GM23338 (cell line): ENCODE data around the gene PPIL1. TPM values are rescaled to one million over a fixed set of nuclear protein-coding genes. Genes with fewer than 3 reads are reported as not detected.

ENCODE experiments used
- ATAC-seq: fragments of 200-7000 bp; cut with Tn5 transposase; 3 replicates; pipeline ENCODE4 v1.9.1; 2020
- DNase-seq: peaks from one replicate; pipeline ENCODE4 v3.0.0-alpha.2; 2015; ENCODE audit warnings: low spot score
- H2AFZ ChIP-seq: fragments of 200-600 bp; sonication (generic); 2 replicates; pipeline ENCODE4 v1.8.0; 2016; ENCODE audit warnings: antibody characterized with exemption, mild to moderate bottlenecking, moderate library complexity
- H3F3A ChIP-seq: fragments of 200-600 bp; sonication (generic); replicated peaks from 2 replicates; pipeline ENCODE4 v1.8.0; 2017; ENCODE audit warnings: antibody characterized with exemption, mixed run types, low read depth
- H3K27ac ChIP-seq: fragments of 200-600 bp; sonication (generic); 2 replicates; pipeline ENCODE4 v1.6.1; 2016; ENCODE audit warnings: low read depth
- H3K27me3 ChIP-seq: fragments of 200-600 bp; sonication (generic); 2 replicates; pipeline ENCODE4 v1.8.0; 2016; ENCODE audit warnings: mild to moderate bottlenecking, mixed run types, moderate library complexity; ENCODE audit not compliant: insufficient read depth
- H3K36me3 ChIP-seq: fragments of 200-600 bp; sonication (generic); 2 replicates; pipeline ENCODE4 v1.8.0; 2016; ENCODE audit warnings: mild to moderate bottlenecking; ENCODE audit not compliant: insufficient read depth
- H3K4me1 ChIP-seq: fragments of 200-600 bp; sonication (generic); 2 replicates; pipeline ENCODE4 v1.8.0; 2016; ENCODE audit warnings: mild to moderate bottlenecking, moderate library complexity; ENCODE audit not compliant: insufficient read depth
- H3K4me2 ChIP-seq: fragments of 200-600 bp; sonication (generic); 2 replicates; pipeline ENCODE4 v1.7.1; 2017; ENCODE audit warnings: mixed run types
- H3K4me3 ChIP-seq: fragments of 200-600 bp; sonication (generic); 2 replicates; pipeline ENCODE4 v1.6.1; 2016; ENCODE audit warnings: mixed run types
- H3K79me2 ChIP-seq: fragments of 200-600 bp; sonication (generic); replicated peaks from 2 replicates; pipeline ENCODE4 v1.8.0; 2017; ENCODE audit warnings: mild to moderate bottlenecking; ENCODE audit not compliant: insufficient read depth
- H3K9me2 ChIP-seq: fragments of 200-600 bp; sonication (generic); 2 replicates; pipeline ENCODE4 v1.8.0; 2017; ENCODE audit not compliant: insufficient read depth
- H4K20me1 ChIP-seq: fragments of 200-600 bp; sonication (generic); replicated peaks from 2 replicates; pipeline ENCODE4 v1.8.0; 2017; ENCODE audit warnings: mild to moderate bottlenecking; ENCODE audit not compliant: insufficient read depth
- H3K27ac Mint-ChIP-seq: 2 replicates; pipeline ENCODE4 v1.8.0; 2020; ENCODE audit warnings: inconsistent platforms, mild to moderate bottlenecking, moderate library complexity, mixed read lengths
- H3K27me3 Mint-ChIP-seq: 3 replicates; pipeline ENCODE4 v1.8.0; 2022; ENCODE audit warnings: low read depth, mild to moderate bottlenecking, moderate library complexity, mixed read lengths, inconsistent platforms; ENCODE audit not compliant: insufficient read depth, poor library complexity
- H3K36me3 Mint-ChIP-seq: 3 replicates; pipeline ENCODE4 v1.8.0; 2021; ENCODE audit warnings: low read depth, mild to moderate bottlenecking, inconsistent platforms, moderate library complexity, mixed read lengths
- H3K4me1 Mint-ChIP-seq: 3 replicates; pipeline ENCODE4 v1.8.0; 2020; ENCODE audit warnings: mild to moderate bottlenecking, inconsistent platforms, mixed read lengths
- H3K4me3 Mint-ChIP-seq: 3 replicates; pipeline ENCODE4 v1.8.0; 2021; ENCODE audit warnings: moderate library complexity, mild to moderate bottlenecking, inconsistent platforms, mixed read lengths
- H3K9me3 Mint-ChIP-seq: 3 replicates; pipeline ENCODE4 v1.8.0; 2020; ENCODE audit warnings: moderate library complexity, mild to moderate bottlenecking, inconsistent platforms, mixed read lengths
- CREB1 ChIP-seq: fragments of 250-450 bp; sonication (Bioruptor Pico); IDR thresholded peaks from 2 replicates; pipeline ENCODE4 v1.5.0; 2020; ENCODE audit warnings: low read depth, mild to moderate bottlenecking, moderate library complexity
- CTCF ChIP-seq, 2 experiments: fragments of 200-600 bp in 1 of 2; sonication (generic) in 1 of 2; conservative IDR thresholded peaks; 2 replicates each; pipeline versions ENCODE4 v1.5.1 to v1.6.1; 2016 to 2017; ENCODE audit warnings: antibody characterized with exemption in 2 of 2, low read depth in 2 of 2, mild to moderate bottlenecking in 2 of 2, moderate library complexity in 1 of 2
- ETS1 ChIP-seq: IDR thresholded peaks from 2 replicates; pipeline ENCODE4 v1.6.1; 2016; ENCODE audit warnings: antibody characterized with exemption
- EZH2 ChIP-seq: fragments of 200-600 bp; sonication (generic); IDR thresholded peaks from one replicate; pipeline ENCODE4 v1.8.0; 2017; ENCODE audit warnings: antibody characterized with exemption, mild to moderate bottlenecking, low read depth; ENCODE audit not compliant: unreplicated experiment
- EZH2phosphoT487 ChIP-seq: fragments of 200-600 bp; sonication (generic); IDR thresholded peaks from one replicate; pipeline ENCODE4 v1.8.1; 2018; ENCODE audit warnings: antibody characterized with exemption; ENCODE audit not compliant: unreplicated experiment
- JUNB ChIP-seq: IDR thresholded peaks from one replicate; pipeline ENCODE4 v1.6.1; 2016; ENCODE audit warnings: antibody characterized with exemption; ENCODE audit not compliant: unreplicated experiment
- NANOG ChIP-seq: IDR thresholded peaks from 2 replicates; pipeline ENCODE4 v1.6.1; 2016; ENCODE audit warnings: antibody characterized with exemption, borderline replicate concordance
- POLR2AphosphoS5 ChIP-seq: IDR thresholded peaks from 2 replicates; pipeline ENCODE4 v1.6.1; 2016; ENCODE audit warnings: antibody characterized with exemption, low read depth
- REST ChIP-seq: IDR thresholded peaks from one replicate; pipeline ENCODE4 v1.6.1; 2018; ENCODE audit warnings: antibody characterized with exemption; ENCODE audit not compliant: unreplicated experiment
- STAT1 ChIP-seq: IDR thresholded peaks from one replicate; pipeline ENCODE4 v1.6.1; 2016; ENCODE audit warnings: antibody characterized with exemption; ENCODE audit not compliant: unreplicated experiment
- ZNF114 ChIP-seq: fragments of 250-450 bp; sonication (Bioruptor Pico); IDR thresholded peaks from 2 replicates; pipeline ENCODE4 v1.5.0; 2020; ENCODE audit warnings: mild to moderate bottlenecking, moderate library complexity
- ZNF331 ChIP-seq: fragments of 250-450 bp; sonication (Bioruptor Pico); IDR thresholded peaks from 2 replicates; pipeline ENCODE4 v1.5.0; 2020; ENCODE audit warnings: low read depth, mild to moderate bottlenecking, moderate library complexity
- ZNF462 ChIP-seq: fragments of 250-450 bp; sonication (Bioruptor Pico); IDR thresholded peaks from 2 replicates; pipeline ENCODE4 v1.5.0; 2020; ENCODE audit warnings: mild to moderate bottlenecking, moderate library complexity
- polyA plus RNA-seq: library from polyadenylated mRNA; unstranded; fragments of >200 nt; fragmentation: Nextera tagmentation; extraction: Ambion mirVana; gene quantifications from 2 replicates; pipeline ENCODE4 v1.2.1, GENCODE V29; 2016
- total RNA-seq: library from RNA; depleted of rRNA; stranded (reverse); fragments of >200 nt; shearing (Covaris generic); gene quantifications from 2 replicates; pipeline ENCODE4 v1.2.3, GENCODE V29; 2014

PPIL1 gene
- total and polyA plus RNA-seq, 2 experiments from 2014 or later = 57.3 to 79.4 TPM

GRCh38 chr6:36912586-36912985, 38.0 kb upstream of the PPIL1 start:
- Histone ChIP-seq H3K4me1 (no peaks in the 10 kb centered on the region), H3K4me2 (no peak overlapping the region), H3K79me2 (no peaks in the 10 kb centered on the region), H3K27ac (no peak overlapping the region), H3F3A (no peaks in the 10 kb centered on the region), H3K36me3 (no peaks in the 10 kb centered on the region), H3K4me3 (no peak overlapping the region), H4K20me1 (no peaks in the 10 kb centered on the region), H3K9me2 (no peaks in the 10 kb centered on the region), H3K27me3 (no peaks in the 10 kb centered on the region), H2AFZ (no peak overlapping the region)
- Mint-ChIP-seq H3K4me1 (peaks cover 8% of the 10 kb centered on the region), H3K4me3 (no peak overlapping the region), H3K9me3 (no peaks in the 10 kb centered on the region), H3K36me3 (no peaks in the 10 kb centered on the region), H3K27ac (no peak overlapping the region), H3K27me3 (peaks cover 9% of the 10 kb centered on the region)
- ATAC-seq (no peak), DNase-seq (no peak)
- TF ChIP-seq POLR2AphosphoS5 (no peak), STAT1 (no peak), NANOG (no peak), ZNF462 (CRISPR knock-in tag) (no peak), REST (no peak), CREB1 (CRISPR knock-in tag) (no peak), EZH2phosphoT487 (no peak), CTCF (conservative IDR thresholded peaks at IDR 0.05; ENCODE audit: low read depth in 2 of 2) (no peak), ZNF331 (CRISPR knock-in tag) (no peak), ZNF114 (no peak), JUNB (no peak), EZH2 (no peak), ETS1 (no peak)
